GM12878 (cell line): ENCODE measurements around the gene KRT7. TPM values are rescaled to one million over a fixed set of nuclear protein-coding genes. Genes with fewer than 3 reads are reported as not detected.

Experiments used
- ATAC-seq: fragments of 200-7000 bp; cut with Tn5 transposase; 3 replicates; pipeline ENCODE4 v1.9.1; 2020; ENCODE audit warnings: mild to moderate bottlenecking, moderate library complexity
- BruUV-seq: library from RNA; stranded (reverse); fragments of 400-500 nt; replicated peaks from 2 replicates; lab custom pipeline; 2021; lab: Mats Ljungman, UMichigan
- CTCF ChIA-PET: fragments of 300-600 bp; sonication (Branson Sonifier 250); formaldehyde crosslinking; extraction: SDS; loops from one replicate; lab custom pipeline; 2021; ENCODE audit warnings: inconsistent platforms; lab: Yijun Ruan, JAX
- POLR2A ChIA-PET: fragments of 350-600 bp; formaldehyde crosslinking; extraction: SDS; loops from one replicate; lab custom pipeline; 2021; ENCODE audit warnings: inconsistent platforms; lab: Charles Lee
- RAD21 ChIA-PET: fragments of 300-600 bp; sonication (Branson Sonifier 250); formaldehyde crosslinking; loops from one replicate; lab custom pipeline; 2023; ENCODE audit warnings: antibody characterized with exemption; ENCODE audit not compliant: unreplicated experiment; lab: Charles Lee
- SMC1A ChIA-PET: fragments of 300-600 bp; sonication (Branson Sonifier 250); formaldehyde crosslinking; loops from one replicate; lab custom pipeline; 2023; ENCODE audit not compliant: unreplicated experiment, uncharacterized antibody; lab: Charles Lee
- DNase-seq: peaks from one replicate; pipeline ENCODE4 v3.0.0-alpha.2; 2011; ENCODE audit warnings: low read depth, low spot score
- FAIRE-seq: peaks from 3 replicates; lab custom pipeline; 2011; peaks lifted over from hg19 to GRCh38; lab: Jason Lieb, UNC
- H2AFZ ChIP-seq: 2 replicates; pipeline ENCODE4 v1.6.0; 2011; ENCODE audit warnings: low read depth, low read length, control low read depth; ENCODE audit not compliant: control insufficient read depth
- H3K27ac ChIP-seq: 2 replicates; pipeline ENCODE4 v1.5.1; 2011; ENCODE audit warnings: control low read depth; ENCODE audit not compliant: control insufficient read depth, insufficient read depth
- H3K27me3 ChIP-seq, 2 experiments: replicated peaks in 1 of 2; 2 replicates each; pipeline versions ENCODE4 v1.6.0 to v1.6.1; 2011; ENCODE audit warnings: low read length in 1 of 2; ENCODE audit not compliant: control insufficient read depth in 2 of 2, insufficient read depth in 2 of 2
- H3K36me3 ChIP-seq, 2 experiments: 2 replicates each; pipeline ENCODE4 v1.5.1; 2011; ENCODE audit warnings: low read length in 1 of 2; ENCODE audit not compliant: control insufficient read depth in 2 of 2, insufficient read depth in 2 of 2
- H3K4me1 ChIP-seq: 2 replicates; pipeline ENCODE4 v1.6.1; 2011; ENCODE audit warnings: mild to moderate bottlenecking, low read length, moderate library complexity, mixed read lengths; ENCODE audit not compliant: control insufficient read depth, insufficient read depth
- H3K4me2 ChIP-seq: 2 replicates; pipeline ENCODE4 v1.6.0; 2011; ENCODE audit warnings: control low read depth; ENCODE audit not compliant: control insufficient read depth, insufficient read depth
- H3K4me3 ChIP-seq: fragments of 200-600 bp; sonication (generic); 2 replicates; pipeline ENCODE4 v1.5.1; 2016
- H3K79me2 ChIP-seq: 2 replicates; pipeline ENCODE4 v1.6.0; 2011; ENCODE audit warnings: low read length; ENCODE audit not compliant: control insufficient read depth, insufficient read depth
- H3K9ac ChIP-seq: 2 replicates; pipeline ENCODE4 v1.8.0; 2011; ENCODE audit warnings: low read length, control low read depth, mixed read lengths; ENCODE audit not compliant: control insufficient read depth, insufficient read depth
- H3K9me3 ChIP-seq: replicated peaks from 3 replicates; pipeline ENCODE4 v1.5.1; 2011; ENCODE audit warnings: mild to moderate bottlenecking, low read length; ENCODE audit not compliant: control insufficient read depth, insufficient read depth
- H4K20me1 ChIP-seq: 2 replicates; pipeline ENCODE4 v1.6.0; 2011; ENCODE audit not compliant: control insufficient read depth, insufficient read depth
- BHLHE40 ChIP-seq, 2 experiments: fragments of 450-650 bp in 1 of 2; IDR thresholded peaks; 2 replicates each; pipeline ENCODE4 v1.6.1; 2011 to 2017; ENCODE audit warnings: low read depth in 2 of 2, borderline replicate concordance in 1 of 2, improper control_type of control experiment in 1 of 2, low read length in 1 of 2, mild to moderate bottlenecking in 1 of 2
- BRCA1 ChIP-seq: IDR thresholded peaks from 2 replicates; pipeline ENCODE4 v1.6.1; 2011; ENCODE audit warnings: low read depth, low read length, improper control_type of control experiment
- EP300 ChIP-seq, 2 experiments: fragments of 150-350 bp in 1 of 2; IDR thresholded peaks; 2 replicates each; pipeline ENCODE4 v1.6.1; 2011 to 2012; ENCODE audit warnings: low read depth in 2 of 2, low read length in 2 of 2, borderline replicate concordance in 1 of 2, improper control_type of control experiment in 1 of 2, inconsistent platforms in 1 of 2; ENCODE audit not compliant: control insufficient read depth in 1 of 2
- MEF2A ChIP-seq: IDR thresholded peaks from 2 replicates; pipeline ENCODE4 v1.6.1; 2011; ENCODE audit warnings: low read depth, mild to moderate bottlenecking, low read length, moderate library complexity; ENCODE audit not compliant: insufficient read depth
- TBL1XR1 ChIP-seq: IDR thresholded peaks from 2 replicates; pipeline ENCODE4 v1.6.1; 2012; ENCODE audit warnings: low read depth, low read length, improper control_type of control experiment
- YY1 ChIP-seq: IDR thresholded peaks from 2 replicates; pipeline ENCODE4 v1.6.1; 2011; ENCODE audit warnings: low read depth, mild to moderate bottlenecking, low read length
- WGBS: methylation state at CpG from one replicate; pipeline ENCODE4 v1.1.6; 2016; ENCODE audit warnings: low lambda C conversion rate; ENCODE audit not compliant: insufficient replicate concordance, insufficient coverage; ENCODE audit errors: missing lambda C conversion rate; 5-methylcytosine and 5-hydroxymethylcytosine counted together
- in situ Hi-C: fragments of 300-500 bp; cut with MboI; formaldehyde crosslinking; loops from 9 replicates; pipeline ENCODE4 v1.14.3; 2018; ENCODE audit warnings: mixed read lengths
- intact Hi-C: fragments of 100-400 bp; cut with micrococcal nuclease; formaldehyde crosslinking; loops from one replicate; pipeline ENCODE4 v1.14.2; 2022; ENCODE audit not compliant: unreplicated experiment
- polyA plus RNA-seq, 11 experiments: library from polyadenylated mRNA; depleted of rRNA in 4 of 11; unstranded in 6 of 11; stranded (reverse) in 5 of 11; fragments of >200 nt; fragmentation: Nextera tagmentation in 4 of 11; fragmentation: Illumina TruSeq in 1 of 11; extraction: Ambion mirVana in 4 of 11; extraction: Trizol in 1 of 11; gene quantifications; 1 replicate in 1 of 11; 2 replicates in 10 of 11; pipeline versions ENCODE4 v1.2.1 to v1.2.3, GENCODE V29; 2011 to 2016; ENCODE audit warnings: inconsistent platforms in 2 of 11, missing spikeins in 2 of 11, low read depth in 1 of 11
- total RNA-seq, 4 experiments: library from RNA; depleted of rRNA in 3 of 4; stranded (reverse); fragments of >200 nt in 3 of 4; fragmentation: Illumina TruSeq in 1 of 4; extraction: Trizol in 1 of 4; gene quantifications; 2 replicates each; pipeline versions ENCODE4 v1.2.1 to v1.2.3, GENCODE V29; 2013 to 2021
- TF ChIP-seq, protein P1 (sequence below): fragments of 450-650 bp; IDR thresholded peaks from 2 replicates; pipeline ENCODE4 v1.6.1; 2017; ENCODE audit warnings: mild to moderate bottlenecking, moderate library complexity
- TF ChIP-seq, protein P2 (sequence below): fragments of 450-650 bp; IDR thresholded peaks from 2 replicates; pipeline ENCODE4 v1.6.1; 2017; ENCODE audit warnings: mild to moderate bottlenecking, moderate library complexity
- TF ChIP-seq, protein P3 (sequence below): fragments of 450-650 bp; formaldehyde crosslinking; IDR thresholded peaks from 2 replicates; pipeline ENCODE4 v1.4.0; 2020; ENCODE audit warnings: mild to moderate bottlenecking, moderate library complexity

Gene KRT7
- total and polyA plus RNA-seq, 10 of the 15 experiments (the other 5 are each of a cell fraction or from before 2014, with no cell fraction given): 0.90 to 18.7 (median 4.8) TPM

DNA sequence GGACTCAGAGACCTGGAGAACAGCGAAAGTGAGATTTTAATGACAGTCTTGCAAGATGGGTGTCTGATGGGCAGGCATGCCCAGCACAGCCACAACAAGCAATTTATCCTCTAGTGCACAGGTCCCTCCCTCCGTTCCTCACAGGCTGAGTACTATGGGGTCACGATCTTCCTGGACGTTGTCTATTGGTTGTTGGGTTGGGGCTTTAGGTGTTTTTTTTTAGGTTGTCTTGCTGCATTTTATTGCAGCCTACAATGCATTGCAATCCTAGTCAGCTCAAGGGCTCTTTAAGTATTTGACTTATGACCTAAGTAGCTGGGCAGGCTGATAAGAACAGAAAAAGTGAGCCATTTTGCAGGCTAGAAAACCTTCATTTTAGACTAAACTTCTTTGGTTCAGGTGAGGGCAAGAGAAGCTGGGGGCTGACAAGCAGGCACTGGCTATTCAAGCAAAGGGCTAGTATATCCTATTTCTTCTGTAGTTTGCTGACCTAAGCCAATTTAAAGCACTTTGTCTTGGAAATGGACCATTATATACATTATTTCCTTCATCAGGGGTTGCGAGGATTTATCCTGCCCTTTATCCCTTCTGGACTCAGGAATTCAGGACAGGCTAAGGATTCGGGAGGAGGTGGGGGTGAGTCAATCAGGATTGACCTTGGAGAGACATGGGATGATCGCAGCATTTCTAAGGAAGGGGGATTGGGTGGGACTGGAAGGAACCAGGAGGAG is 6.0 kb downstream of the KRT7 start:
- Histone ChIP-seq H3K36me3 (no peaks in the 10 kb centered on the region), H2AFZ (no peak overlapping the region), H3K9ac (no peak overlapping the region), H3K27ac (no peak overlapping the region), H3K9me3 (no peaks in the 10 kb centered on the region), H3K4me2 (no peak overlapping the region), H3K4me3 (no peak overlapping the region), H3K27me3 (0 out of 4 replicates have a peak, but pooled peaks cover 0 to 1% of the 10 kb centered on the region in 2 experiments), H3K4me1 (peaks cover 10% of the 10 kb centered on the region), H3K79me2 (no peaks in the 10 kb centered on the region), H4K20me1 (no peaks in the 10 kb centered on the region)
- SMC1A ChIA-PET: no interaction called here
- ATAC-seq: no peak
- intact Hi-C loops (no loop called here), in situ Hi-C loops (no loop called here)
- POLR2A ChIA-PET: no interaction called here
- BruUV-seq: no TSS peak
- no peak for FAIRE-seq
- 53% methylated on average over 7 of the region's 7 CpGs for WGBS
- DNase-seq: no peak
- RAD21 ChIA-PET: no interaction called here
- CTCF ChIA-PET: interaction anchor here (0.6 to 4.2 kb wide), 5 partner anchors 12 to 115 kb away, joined by 3 to 26 read pairs (median 7); no protein-coding TSS in a partner anchor
- TF ChIP-seq BHLHE40 (IDR thresholded peaks at IDR 0.05; ENCODE audit: borderline replicate concordance in 1 of 2, low read depth in 2 of 2, low read length in 1 of 2) (no peak), YY1 (no peak), BRCA1 (no peak), TBL1XR1 (no peak), MEF2A (no peak), EP300 (IDR thresholded peaks at IDR 0.05; ENCODE audit: borderline replicate concordance in 1 of 2, control insufficient read depth in 1 of 2, low read depth in 2 of 2, low read length in 2 of 2) (no peak)
- TF ChIP-seq, protein P1, sequence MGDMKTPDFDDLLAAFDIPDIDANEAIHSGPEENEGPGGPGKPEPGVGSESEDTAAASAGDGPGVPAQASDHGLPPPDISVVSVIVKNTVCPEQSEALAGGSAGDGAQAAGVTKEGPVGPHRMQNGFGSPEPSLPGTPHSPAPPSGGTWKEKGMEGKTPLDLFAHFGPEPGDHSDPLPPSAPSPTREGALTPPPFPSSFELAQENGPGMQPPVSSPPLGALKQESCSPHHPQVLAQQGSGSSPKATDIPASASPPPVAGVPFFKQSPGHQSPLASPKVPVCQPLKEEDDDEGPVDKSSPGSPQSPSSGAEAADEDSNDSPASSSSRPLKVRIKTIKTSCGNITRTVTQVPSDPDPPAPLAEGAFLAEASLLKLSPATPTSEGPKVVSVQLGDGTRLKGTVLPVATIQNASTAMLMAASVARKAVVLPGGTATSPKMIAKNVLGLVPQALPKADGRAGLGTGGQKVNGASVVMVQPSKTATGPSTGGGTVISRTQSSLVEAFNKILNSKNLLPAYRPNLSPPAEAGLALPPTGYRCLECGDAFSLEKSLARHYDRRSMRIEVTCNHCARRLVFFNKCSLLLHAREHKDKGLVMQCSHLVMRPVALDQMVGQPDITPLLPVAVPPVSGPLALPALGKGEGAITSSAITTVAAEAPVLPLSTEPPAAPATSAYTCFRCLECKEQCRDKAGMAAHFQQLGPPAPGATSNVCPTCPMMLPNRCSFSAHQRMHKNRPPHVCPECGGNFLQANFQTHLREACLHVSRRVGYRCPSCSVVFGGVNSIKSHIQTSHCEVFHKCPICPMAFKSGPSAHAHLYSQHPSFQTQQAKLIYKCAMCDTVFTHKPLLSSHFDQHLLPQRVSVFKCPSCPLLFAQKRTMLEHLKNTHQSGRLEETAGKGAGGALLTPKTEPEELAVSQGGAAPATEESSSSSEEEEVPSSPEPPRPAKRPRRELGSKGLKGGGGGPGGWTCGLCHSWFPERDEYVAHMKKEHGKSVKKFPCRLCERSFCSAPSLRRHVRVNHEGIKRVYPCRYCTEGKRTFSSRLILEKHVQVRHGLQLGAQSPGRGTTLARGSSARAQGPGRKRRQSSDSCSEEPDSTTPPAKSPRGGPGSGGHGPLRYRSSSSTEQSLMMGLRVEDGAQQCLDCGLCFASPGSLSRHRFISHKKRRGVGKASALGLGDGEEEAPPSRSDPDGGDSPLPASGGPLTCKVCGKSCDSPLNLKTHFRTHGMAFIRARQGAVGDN: no peak
- TF ChIP-seq, protein P2, sequence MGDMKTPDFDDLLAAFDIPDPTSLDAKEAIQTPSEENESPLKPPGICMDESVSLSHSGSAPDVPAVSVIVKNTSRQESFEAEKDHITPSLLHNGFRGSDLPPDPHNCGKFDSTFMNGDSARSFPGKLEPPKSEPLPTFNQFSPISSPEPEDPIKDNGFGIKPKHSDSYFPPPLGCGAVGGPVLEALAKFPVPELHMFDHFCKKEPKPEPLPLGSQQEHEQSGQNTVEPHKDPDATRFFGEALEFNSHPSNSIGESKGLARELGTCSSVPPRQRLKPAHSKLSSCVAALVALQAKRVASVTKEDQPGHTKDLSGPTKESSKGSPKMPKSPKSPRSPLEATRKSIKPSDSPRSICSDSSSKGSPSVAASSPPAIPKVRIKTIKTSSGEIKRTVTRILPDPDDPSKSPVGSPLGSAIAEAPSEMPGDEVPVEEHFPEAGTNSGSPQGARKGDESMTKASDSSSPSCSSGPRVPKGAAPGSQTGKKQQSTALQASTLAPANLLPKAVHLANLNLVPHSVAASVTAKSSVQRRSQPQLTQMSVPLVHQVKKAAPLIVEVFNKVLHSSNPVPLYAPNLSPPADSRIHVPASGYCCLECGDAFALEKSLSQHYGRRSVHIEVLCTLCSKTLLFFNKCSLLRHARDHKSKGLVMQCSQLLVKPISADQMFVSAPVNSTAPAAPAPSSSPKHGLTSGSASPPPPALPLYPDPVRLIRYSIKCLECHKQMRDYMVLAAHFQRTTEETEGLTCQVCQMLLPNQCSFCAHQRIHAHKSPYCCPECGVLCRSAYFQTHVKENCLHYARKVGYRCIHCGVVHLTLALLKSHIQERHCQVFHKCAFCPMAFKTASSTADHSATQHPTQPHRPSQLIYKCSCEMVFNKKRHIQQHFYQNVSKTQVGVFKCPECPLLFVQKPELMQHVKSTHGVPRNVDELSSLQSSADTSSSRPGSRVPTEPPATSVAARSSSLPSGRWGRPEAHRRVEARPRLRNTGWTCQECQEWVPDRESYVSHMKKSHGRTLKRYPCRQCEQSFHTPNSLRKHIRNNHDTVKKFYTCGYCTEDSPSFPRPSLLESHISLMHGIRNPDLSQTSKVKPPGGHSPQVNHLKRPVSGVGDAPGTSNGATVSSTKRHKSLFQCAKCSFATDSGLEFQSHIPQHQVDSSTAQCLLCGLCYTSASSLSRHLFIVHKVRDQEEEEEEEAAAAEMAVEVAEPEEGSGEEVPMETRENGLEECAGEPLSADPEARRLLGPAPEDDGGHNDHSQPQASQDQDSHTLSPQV: no peak
- TF ChIP-seq, protein P3, sequence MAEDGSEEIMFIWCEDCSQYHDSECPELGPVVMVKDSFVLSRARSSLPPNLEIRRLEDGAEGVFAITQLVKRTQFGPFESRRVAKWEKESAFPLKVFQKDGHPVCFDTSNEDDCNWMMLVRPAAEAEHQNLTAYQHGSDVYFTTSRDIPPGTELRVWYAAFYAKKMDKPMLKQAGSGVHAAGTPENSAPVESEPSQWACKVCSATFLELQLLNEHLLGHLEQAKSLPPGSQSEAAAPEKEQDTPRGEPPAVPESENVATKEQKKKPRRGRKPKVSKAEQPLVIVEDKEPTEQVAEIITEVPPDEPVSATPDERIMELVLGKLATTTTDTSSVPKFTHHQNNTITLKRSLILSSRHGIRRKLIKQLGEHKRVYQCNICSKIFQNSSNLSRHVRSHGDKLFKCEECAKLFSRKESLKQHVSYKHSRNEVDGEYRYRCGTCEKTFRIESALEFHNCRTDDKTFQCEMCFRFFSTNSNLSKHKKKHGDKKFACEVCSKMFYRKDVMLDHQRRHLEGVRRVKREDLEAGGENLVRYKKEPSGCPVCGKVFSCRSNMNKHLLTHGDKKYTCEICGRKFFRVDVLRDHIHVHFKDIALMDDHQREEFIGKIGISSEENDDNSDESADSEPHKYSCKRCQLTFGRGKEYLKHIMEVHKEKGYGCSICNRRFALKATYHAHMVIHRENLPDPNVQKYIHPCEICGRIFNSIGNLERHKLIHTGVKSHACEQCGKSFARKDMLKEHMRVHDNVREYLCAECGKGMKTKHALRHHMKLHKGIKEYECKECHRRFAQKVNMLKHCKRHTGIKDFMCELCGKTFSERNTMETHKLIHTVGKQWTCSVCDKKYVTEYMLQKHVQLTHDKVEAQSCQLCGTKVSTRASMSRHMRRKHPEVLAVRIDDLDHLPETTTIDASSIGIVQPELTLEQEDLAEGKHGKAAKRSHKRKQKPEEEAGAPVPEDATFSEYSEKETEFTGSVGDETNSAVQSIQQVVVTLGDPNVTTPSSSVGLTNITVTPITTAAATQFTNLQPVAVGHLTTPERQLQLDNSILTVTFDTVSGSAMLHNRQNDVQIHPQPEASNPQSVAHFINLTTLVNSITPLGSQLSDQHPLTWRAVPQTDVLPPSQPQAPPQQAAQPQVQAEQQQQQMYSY (CRISPR knock-in tag): no peak
